IMR-90 (cell line): Measurements from ENCODE around the gene MLF2. TPM values are rescaled to one million over a fixed set of nuclear protein-coding genes. Genes with fewer than 3 reads are reported as not detected.

Experiments used
- ATAC-seq: fragments of 200-7000 bp; cut with Tn5 transposase; 2 replicates; pipeline ENCODE4 v1.9.1; 2020; ENCODE audit warnings: low read depth, mild to moderate bottlenecking, moderate library complexity
- BruUV-seq: library from RNA; stranded (reverse); fragments of 400-500 nt; replicated peaks from 2 replicates; lab custom pipeline; 2021; lab: Mats Ljungman, UMichigan
- CTCF ChIA-PET: fragments of 300-600 bp; formaldehyde crosslinking; extraction: SDS; loops from one replicate; lab custom pipeline; 2021; ENCODE audit warnings: antibody characterized with exemption; lab: Yijun Ruan, JAX
- POLR2A ChIA-PET: fragments of 300-600 bp; sonication (Branson Sonifier 250); formaldehyde crosslinking; loops from one replicate; lab custom pipeline; 2022; ENCODE audit warnings: antibody characterized with exemption; ENCODE audit not compliant: unreplicated experiment; lab: Charles Lee
- DNase-seq: peaks from one replicate; pipeline ENCODE4 v3.0.0; 2013
- H2AFZ ChIP-seq: replicated peaks from 2 replicates; pipeline ENCODE3; 2013; ENCODE audit warnings: low read length, mild to moderate bottlenecking; ENCODE audit not compliant: poor library complexity
- H2AK5ac ChIP-seq: 2 replicates; pipeline ENCODE4 v1.6.1; 2013; ENCODE audit warnings: low read depth, low read length, inconsistent platforms
- H2AK9ac ChIP-seq: replicated peaks from 2 replicates; pipeline ENCODE3; 2013; ENCODE audit warnings: mild to moderate bottlenecking, low read depth, low read length, moderate library complexity; ENCODE audit not compliant: poor library complexity
- H2BK120ac ChIP-seq: 2 replicates; pipeline ENCODE4 v1.6.1; 2013; ENCODE audit warnings: low read depth, low read length, inconsistent platforms
- H2BK15ac ChIP-seq: 3 replicates; pipeline ENCODE4 v1.6.1; 2013; ENCODE audit warnings: low read depth, low read length, inconsistent platforms
- H2BK20ac ChIP-seq: 2 replicates; pipeline ENCODE4 v1.6.1; 2013; ENCODE audit warnings: low read depth, mild to moderate bottlenecking, inconsistent platforms, low read length, moderate library complexity
- H2BK5ac ChIP-seq: 2 replicates; pipeline ENCODE4 v1.6.1; 2013; ENCODE audit warnings: mild to moderate bottlenecking, low read depth, low read length, inconsistent platforms; ENCODE audit not compliant: poor library complexity, severe bottlenecking
- H3K14ac ChIP-seq: replicated peaks from 2 replicates; pipeline ENCODE4 v1.6.1; 2013; ENCODE audit warnings: low read depth, low read length, inconsistent platforms
- H3K18ac ChIP-seq: 2 replicates; pipeline ENCODE4 v1.6.1; 2013; ENCODE audit warnings: low read depth, low read length, control low read depth
- H3K23ac ChIP-seq: 2 replicates; pipeline ENCODE4 v1.6.1; 2013; ENCODE audit warnings: low read depth, low read length, inconsistent platforms
- H3K27ac ChIP-seq: 2 replicates; pipeline ENCODE4 v1.5.1; 2013; ENCODE audit warnings: mild to moderate bottlenecking, control low read depth, low read length; ENCODE audit not compliant: insufficient read depth
- H3K27me3 ChIP-seq: 2 replicates; pipeline ENCODE4 v1.6.1; 2013; ENCODE audit warnings: low read length; ENCODE audit not compliant: control insufficient read depth, insufficient read depth
- H3K36me3 ChIP-seq: 2 replicates; pipeline ENCODE4 v1.6.1; 2013; ENCODE audit warnings: low read length, mixed read lengths; ENCODE audit not compliant: control insufficient read depth, insufficient read depth
- H3K4ac ChIP-seq: 2 replicates; pipeline ENCODE4 v1.6.1; 2013; ENCODE audit warnings: low read depth, low read length, inconsistent platforms
- H3K4me1 ChIP-seq: 2 replicates; pipeline ENCODE4 v1.6.1; 2013; ENCODE audit warnings: low read length, mixed read lengths; ENCODE audit not compliant: control insufficient read depth, insufficient read depth
- H3K4me2 ChIP-seq: 2 replicates; pipeline ENCODE4 v1.6.1; 2013; ENCODE audit warnings: low read depth, mild to moderate bottlenecking, control low read depth, low read length, moderate library complexity
- H3K4me3 ChIP-seq: 2 replicates; pipeline ENCODE4 v1.5.1; 2013; ENCODE audit warnings: low read depth, mild to moderate bottlenecking, control low read depth, low read length, moderate library complexity; ENCODE audit not compliant: insufficient read depth
- H3K56ac ChIP-seq: 2 replicates; pipeline ENCODE4 v1.6.1; 2013; ENCODE audit warnings: low read length, inconsistent platforms; ENCODE audit not compliant: insufficient read depth; ENCODE audit errors: extremely low read depth
- H3K79me1 ChIP-seq, 2 experiments: 2 replicates each; pipeline ENCODE4 v1.6.1; 2013; ENCODE audit warnings: low read length in 2 of 2, inconsistent platforms in 1 of 2, low read depth in 1 of 2
- H3K9ac ChIP-seq: 2 replicates; pipeline ENCODE4 v1.6.1; 2013; ENCODE audit warnings: low read depth, low read length, control low read depth
- H3K9me1 ChIP-seq: 2 replicates; pipeline ENCODE4 v1.6.1; 2013; ENCODE audit warnings: low read length, inconsistent platforms; ENCODE audit not compliant: insufficient read depth
- H3K9me3 ChIP-seq: 2 replicates; pipeline ENCODE4 v1.6.1; 2013; ENCODE audit warnings: low read length; ENCODE audit not compliant: control insufficient read depth, insufficient read depth
- H4K20me1 ChIP-seq: 2 replicates; pipeline ENCODE4 v1.6.1; 2013; ENCODE audit warnings: low read length, inconsistent platforms; ENCODE audit not compliant: insufficient read depth
- H4K5ac ChIP-seq: 2 replicates; pipeline ENCODE4 v1.6.1; 2013; ENCODE audit warnings: mild to moderate bottlenecking, low read depth, low read length, control low read depth
- H4K8ac ChIP-seq, 2 experiments: 2 replicates each; pipeline ENCODE4 v1.6.1; 2013; ENCODE audit warnings: low read depth in 2 of 2, low read length in 2 of 2, control low read depth in 1 of 2, inconsistent platforms in 1 of 2
- H4K91ac ChIP-seq: 2 replicates; pipeline ENCODE4 v1.6.1; 2013; ENCODE audit warnings: low read depth, low read length, inconsistent platforms; ENCODE audit not compliant: insufficient read depth
- BHLHE40 ChIP-seq: fragments of 150-350 bp; IDR thresholded peaks from 2 replicates; pipeline ENCODE4 v1.6.1; 2016; ENCODE audit warnings: mild to moderate bottlenecking, low read depth, low read length
- CEBPB ChIP-seq: IDR thresholded peaks from 2 replicates; pipeline ENCODE4 v1.6.1; 2012; ENCODE audit warnings: low read depth, low read length, improper control_type of control experiment
- CHD1 ChIP-seq: IDR thresholded peaks from 2 replicates; pipeline ENCODE4 v1.6.1; 2012; ENCODE audit warnings: low read depth, low read length, improper control_type of control experiment
- FOS ChIP-seq: fragments of 150-350 bp; IDR thresholded peaks from 2 replicates; pipeline ENCODE4 v1.6.1; 2016; ENCODE audit warnings: low read depth, low read length
- MAFK ChIP-seq: IDR thresholded peaks from 2 replicates; pipeline ENCODE4 v1.6.1; 2012; ENCODE audit warnings: low read depth, low read length, improper control_type of control experiment
- MAZ ChIP-seq: IDR thresholded peaks from 2 replicates; pipeline ENCODE4 v1.6.1; 2012; ENCODE audit warnings: low read depth, mild to moderate bottlenecking, low read length, improper control_type of control experiment, moderate library complexity, borderline replicate concordance
- MXI1 ChIP-seq: IDR thresholded peaks from 2 replicates; pipeline ENCODE4 v1.6.1; 2012; ENCODE audit warnings: low read depth, mild to moderate bottlenecking, low read length, moderate library complexity, borderline replicate concordance
- NFE2L2 ChIP-seq: fragments of 150-350 bp; IDR thresholded peaks from 2 replicates; pipeline ENCODE4 v1.6.1; 2016; ENCODE audit warnings: low read depth, mild to moderate bottlenecking, low read length
- RCOR1 ChIP-seq: IDR thresholded peaks from 2 replicates; pipeline ENCODE4 v1.6.1; 2012; ENCODE audit warnings: mild to moderate bottlenecking, low read length, improper control_type of control experiment; ENCODE audit not compliant: insufficient replicate concordance
- RFX5 ChIP-seq: IDR thresholded peaks from 2 replicates; pipeline ENCODE4 v1.8.0; 2012; ENCODE audit warnings: low read depth, mild to moderate bottlenecking, low read length, moderate library complexity
- SMC3 ChIP-seq: fragments of 150-350 bp; IDR thresholded peaks from 2 replicates; pipeline ENCODE4 v1.6.1; 2016; ENCODE audit warnings: low read depth, mild to moderate bottlenecking, antibody characterized with exemption, low read length, moderate library complexity
- USF2 ChIP-seq: fragments of 150-350 bp; IDR thresholded peaks from 2 replicates; pipeline ENCODE4 v1.6.1; 2017; ENCODE audit warnings: mild to moderate bottlenecking, antibody characterized with exemption, low read length, low read depth
- WGBS, 2 experiments: methylation state at CpG; one replicate each; pipeline versions ENCODE4 v1.1.5 to v1.1.7; 2013; ENCODE audit warnings: missing lambda C conversion rate in 2 of 2; ENCODE audit not compliant: insufficient read length in 1 of 2; ENCODE audit errors: extremely low coverage in 2 of 2; 5-methylcytosine and 5-hydroxymethylcytosine counted together
- dilution Hi-C: fragments of 300-500 bp; cut with HindIII; formaldehyde crosslinking; loops from one replicate; pipeline ENCODE4 v1.14.3; 2018; ENCODE audit warnings: low sequenced_read_pairs; ENCODE audit not compliant: unreplicated experiment
- in situ Hi-C: fragments of 300-500 bp; cut with MboI; formaldehyde crosslinking; loops from 3 replicates; pipeline ENCODE4 v1.14.3; 2019; ENCODE audit warnings: low sequenced_read_pairs, inconsistent platforms, mixed read lengths
- intact Hi-C: fragments of 100-400 bp; cut with micrococcal nuclease; formaldehyde crosslinking; loops from 2 replicates; pipeline ENCODE4 v1.10.0; 2022
- polyA plus RNA-seq, 3 experiments: library from polyadenylated mRNA; depleted of rRNA; stranded (reverse); fragments of >200 nt; gene quantifications; 2 replicates each; pipeline ENCODE4 v1.2.3, GENCODE V29; 2012; ENCODE audit warnings: low replicate concordance in 1 of 3
- total RNA-seq: library from RNA; depleted of rRNA; stranded (reverse); fragments of >200 nt; gene quantifications from 2 replicates; pipeline ENCODE4 v1.2.3, GENCODE V29; 2012
- TF ChIP-seq, protein P1 (sequence below): conservative IDR thresholded peaks from 2 replicates; pipeline ENCODE4 v1.5.1; 2012; ENCODE audit warnings: mild to moderate bottlenecking, low read depth, low read length, improper control_type of control experiment
- TF ChIP-seq, protein P2 (sequence below): fragments of 150-350 bp; IDR thresholded peaks from 2 replicates; pipeline ENCODE4 v1.6.1; 2016; ENCODE audit warnings: low read depth, mild to moderate bottlenecking, low read length, moderate library complexity, borderline replicate concordance

Gene MLF2
- total and polyA plus RNA-seq, 2 of the 4 experiments (the other 2 are of a cell fraction), result 236 to 403 TPM

GRCh38 chr12:6780573-6780972, 27.6 kb upstream of the MLF2 start:
- H3K9me3 ChIP-seq, result no peaks in the 10 kb centered on the region
- H3K27me3 ChIP-seq, result no peaks in the 10 kb centered on the region
- no peak overlapping the region for H2BK20ac ChIP-seq
- ChIA-PET POLR2A (no interaction called here), CTCF (interaction anchor here (1.2 kb wide), 1 partner anchor 28 kb away, joined by 3 read pairs; the partner anchor contains the start of gene MLF2)
- no peak overlapping the region for H3K4me3 ChIP-seq
- H3K36me3 ChIP-seq, result no peaks in the 10 kb centered on the region
- H2BK120ac ChIP-seq, result no peak overlapping the region
- WGBS, 2 experiments, result no CpG with 5 or more reads among the region's 6 CpGs
- no peak overlapping the region for H3K4me2 ChIP-seq
- H2AK9ac ChIP-seq, result no peak overlapping the region
- no peak overlapping the region for H3K27ac ChIP-seq
- H3K4me1 ChIP-seq, result peaks cover 4% of the 10 kb centered on the region; the same call in 1 of the 2 replicates
- H3K4ac ChIP-seq, result no peak overlapping the region
- no peak for TF ChIP-seq RFX5
- TF ChIP-seq, protein P1, sequence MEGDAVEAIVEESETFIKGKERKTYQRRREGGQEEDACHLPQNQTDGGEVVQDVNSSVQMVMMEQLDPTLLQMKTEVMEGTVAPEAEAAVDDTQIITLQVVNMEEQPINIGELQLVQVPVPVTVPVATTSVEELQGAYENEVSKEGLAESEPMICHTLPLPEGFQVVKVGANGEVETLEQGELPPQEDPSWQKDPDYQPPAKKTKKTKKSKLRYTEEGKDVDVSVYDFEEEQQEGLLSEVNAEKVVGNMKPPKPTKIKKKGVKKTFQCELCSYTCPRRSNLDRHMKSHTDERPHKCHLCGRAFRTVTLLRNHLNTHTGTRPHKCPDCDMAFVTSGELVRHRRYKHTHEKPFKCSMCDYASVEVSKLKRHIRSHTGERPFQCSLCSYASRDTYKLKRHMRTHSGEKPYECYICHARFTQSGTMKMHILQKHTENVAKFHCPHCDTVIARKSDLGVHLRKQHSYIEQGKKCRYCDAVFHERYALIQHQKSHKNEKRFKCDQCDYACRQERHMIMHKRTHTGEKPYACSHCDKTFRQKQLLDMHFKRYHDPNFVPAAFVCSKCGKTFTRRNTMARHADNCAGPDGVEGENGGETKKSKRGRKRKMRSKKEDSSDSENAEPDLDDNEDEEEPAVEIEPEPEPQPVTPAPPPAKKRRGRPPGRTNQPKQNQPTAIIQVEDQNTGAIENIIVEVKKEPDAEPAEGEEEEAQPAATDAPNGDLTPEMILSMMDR, result no peak
- no peak for TF ChIP-seq MAFK
- TF ChIP-seq SMC3, result no peak
- TF ChIP-seq BHLHE40, result no peak
- no peak for TF ChIP-seq CHD1
- no peak for TF ChIP-seq MAZ
- TF ChIP-seq, protein P2, sequence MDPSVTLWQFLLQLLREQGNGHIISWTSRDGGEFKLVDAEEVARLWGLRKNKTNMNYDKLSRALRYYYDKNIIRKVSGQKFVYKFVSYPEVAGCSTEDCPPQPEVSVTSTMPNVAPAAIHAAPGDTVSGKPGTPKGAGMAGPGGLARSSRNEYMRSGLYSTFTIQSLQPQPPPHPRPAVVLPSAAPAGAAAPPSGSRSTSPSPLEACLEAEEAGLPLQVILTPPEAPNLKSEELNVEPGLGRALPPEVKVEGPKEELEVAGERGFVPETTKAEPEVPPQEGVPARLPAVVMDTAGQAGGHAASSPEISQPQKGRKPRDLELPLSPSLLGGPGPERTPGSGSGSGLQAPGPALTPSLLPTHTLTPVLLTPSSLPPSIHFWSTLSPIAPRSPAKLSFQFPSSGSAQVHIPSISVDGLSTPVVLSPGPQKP, result no peak
- no peak for TF ChIP-seq FOS
- TF ChIP-seq USF2, result no peak
- TF ChIP-seq RCOR1, result no peak
- no peak for TF ChIP-seq MXI1
- TF ChIP-seq CEBPB, result no peak
- no peak for TF ChIP-seq NFE2L2
- ATAC-seq (no peak), DNase-seq (no peak)
- no peak overlapping the region for H3K56ac ChIP-seq
- no peaks in the 10 kb centered on the region for H3K9me1 ChIP-seq
- in situ Hi-C loops (no loop called here), dilution Hi-C loops (no loop called here), intact Hi-C loops (no loop called here)
- no peak overlapping the region for H2AFZ ChIP-seq
- no peak overlapping the region for H3K18ac ChIP-seq
- H2BK5ac ChIP-seq, result no peak overlapping the region
- no peak overlapping the region for H2AK5ac ChIP-seq
- H3K9ac ChIP-seq, result no peak overlapping the region
- H3K79me1 ChIP-seq, result no peaks in the 10 kb centered on the region
- no peak overlapping the region for H4K91ac ChIP-seq
- no peak overlapping the region for H3K23ac ChIP-seq
- H4K5ac ChIP-seq, result no peak overlapping the region
- no peak overlapping the region for H3K14ac ChIP-seq
- H4K8ac ChIP-seq, result no peak overlapping the region
- no TSS peak for BruUV-seq
- no peak overlapping the region for H2BK15ac ChIP-seq
- no peaks in the 10 kb centered on the region for H4K20me1 ChIP-seq
